Anterior cingulate cortex (tissue), 58 donors: ENCODE data around the gene CKM.
"Not testable (repeated sequence)": the region's sequence is repeated elsewhere in the genome, so short reads cannot be mapped to it uniquely, and the experiment has no call there.

Experiments used
- DNase-seq, 58 donors: peaks; one replicate each; lab custom pipeline; 2025; lab: John Stamatoyannopoulos, UW

The CKM gene

DNA sequence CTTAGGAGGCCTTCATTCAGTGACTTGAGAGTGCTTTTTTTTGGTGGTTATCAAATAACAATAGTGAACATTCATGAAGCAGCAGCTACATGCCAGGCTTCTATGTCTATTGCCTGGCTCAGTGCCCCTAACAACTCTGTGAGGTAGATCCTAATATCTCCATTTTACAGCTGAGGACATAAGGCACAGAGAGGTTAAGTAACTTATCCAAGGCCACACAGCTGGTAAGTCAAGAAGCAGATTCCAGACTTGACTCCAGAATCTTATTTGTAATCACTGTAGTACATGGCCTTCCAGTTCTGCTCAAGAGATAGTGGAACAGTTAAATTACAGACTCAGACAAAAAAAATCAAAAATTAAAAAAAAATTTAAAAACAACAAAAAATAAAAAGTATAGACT is 26.8 kb downstream of the CKM start:
- no peak for DNase-seq

DNA sequence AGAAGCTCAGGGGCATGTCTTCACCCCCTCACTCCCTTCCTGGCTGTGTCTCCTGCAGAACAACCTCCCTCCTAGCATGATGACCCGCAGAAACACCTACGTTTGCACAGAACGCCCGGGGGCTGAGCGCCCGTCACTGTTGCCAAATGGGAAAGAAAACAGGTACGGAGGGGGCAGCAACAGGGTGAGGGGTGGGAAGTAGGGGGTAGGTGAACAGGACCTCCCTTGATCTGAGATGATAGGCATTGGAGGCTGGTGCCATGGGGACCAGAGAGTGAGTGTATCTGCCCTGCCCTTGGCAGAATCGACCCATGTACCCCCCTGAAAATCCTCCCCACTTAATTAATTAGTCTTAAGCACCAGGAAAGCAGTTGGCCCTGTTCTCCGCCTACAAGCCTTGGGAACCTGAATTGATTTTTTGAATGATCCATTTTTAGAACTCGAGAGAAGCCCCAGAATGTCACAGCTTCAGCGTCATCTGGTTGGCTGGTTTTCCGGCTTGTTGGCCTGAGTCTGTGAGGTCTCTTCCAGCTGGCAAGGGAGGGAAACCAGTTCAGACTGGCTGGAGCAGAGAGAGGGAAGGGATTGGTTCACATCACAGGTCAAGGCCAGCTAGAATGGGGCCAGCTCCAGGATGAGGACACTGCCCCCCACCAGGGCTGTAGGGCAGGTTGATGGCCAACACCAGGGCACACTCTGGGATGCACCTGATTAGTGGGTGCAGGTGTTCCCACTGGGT is 28.2 kb downstream of the CKM start:
- DNase-seq: peak in 46 of 58 donors; percentile 7 to 73 (median 38)

DNA sequence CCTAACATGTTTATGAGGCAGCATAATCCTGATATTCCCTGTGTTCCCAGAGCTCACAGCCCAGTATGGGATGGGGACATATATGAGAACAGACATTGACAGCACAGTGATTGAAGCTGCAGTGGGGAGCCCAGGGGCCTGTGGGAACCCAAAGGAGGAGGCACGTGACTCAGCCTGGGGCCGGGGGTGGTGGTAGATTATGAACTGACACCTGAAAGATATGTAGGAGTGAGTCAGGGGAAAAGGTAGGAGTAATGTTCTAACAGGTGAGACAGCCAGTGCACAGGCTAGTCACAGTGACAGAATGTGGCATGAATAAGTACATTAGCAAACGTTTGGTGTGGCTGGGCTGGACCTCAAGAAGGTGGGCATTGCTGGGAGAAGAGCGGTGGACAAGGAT is 29.0 kb downstream of the CKM start:
- peak in 1 of 58 donors; percentile 62 for DNase-seq

DNA sequence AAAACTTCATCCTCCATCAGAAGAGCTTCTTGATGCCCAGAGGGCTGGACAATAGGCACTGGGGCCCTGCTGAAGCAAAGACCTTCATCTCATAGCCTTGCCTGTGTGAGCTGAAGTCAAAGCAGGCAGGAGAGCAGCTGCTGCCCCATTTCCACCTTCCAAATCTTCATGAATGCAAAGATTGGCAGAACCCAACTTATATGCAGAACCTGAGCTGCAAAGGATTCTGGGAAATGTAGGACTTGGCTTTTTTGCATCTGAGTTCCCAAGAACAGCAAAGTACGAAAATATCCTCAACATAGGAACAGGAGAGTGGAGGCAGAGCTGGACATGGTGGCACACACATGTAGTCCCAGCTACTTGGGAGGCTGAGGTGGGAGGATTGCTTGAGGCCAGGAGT is 30.8 kb downstream of the CKM start:
- no peak for DNase-seq

DNA sequence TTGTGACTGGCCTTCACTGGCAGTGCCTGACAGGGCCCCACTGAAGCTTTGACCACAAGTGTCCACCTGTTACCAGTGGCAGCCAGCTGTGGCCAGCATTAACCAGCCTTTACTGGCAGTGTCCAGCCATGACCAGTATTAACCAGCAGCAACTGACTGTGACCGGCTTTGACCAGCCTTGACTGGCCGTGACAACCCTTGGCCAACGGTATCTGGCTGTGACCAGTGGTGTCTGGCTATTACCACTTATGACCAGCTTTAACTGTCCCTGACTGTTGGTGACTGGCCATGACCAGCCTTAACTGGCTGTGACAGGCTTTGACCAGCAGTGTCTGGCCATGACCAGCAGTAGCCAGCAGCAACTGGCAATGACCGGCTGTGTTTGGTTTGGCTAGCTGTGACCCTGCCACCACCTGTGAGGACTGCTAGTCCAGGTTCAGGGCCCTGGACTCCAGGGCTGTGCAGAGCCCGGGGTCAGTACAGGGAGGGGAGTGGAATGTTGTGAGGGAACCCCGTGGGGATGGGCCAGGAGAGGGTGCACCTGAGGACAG is 32.2 kb downstream of the CKM start:
- DNase-seq: no peak

DNA sequence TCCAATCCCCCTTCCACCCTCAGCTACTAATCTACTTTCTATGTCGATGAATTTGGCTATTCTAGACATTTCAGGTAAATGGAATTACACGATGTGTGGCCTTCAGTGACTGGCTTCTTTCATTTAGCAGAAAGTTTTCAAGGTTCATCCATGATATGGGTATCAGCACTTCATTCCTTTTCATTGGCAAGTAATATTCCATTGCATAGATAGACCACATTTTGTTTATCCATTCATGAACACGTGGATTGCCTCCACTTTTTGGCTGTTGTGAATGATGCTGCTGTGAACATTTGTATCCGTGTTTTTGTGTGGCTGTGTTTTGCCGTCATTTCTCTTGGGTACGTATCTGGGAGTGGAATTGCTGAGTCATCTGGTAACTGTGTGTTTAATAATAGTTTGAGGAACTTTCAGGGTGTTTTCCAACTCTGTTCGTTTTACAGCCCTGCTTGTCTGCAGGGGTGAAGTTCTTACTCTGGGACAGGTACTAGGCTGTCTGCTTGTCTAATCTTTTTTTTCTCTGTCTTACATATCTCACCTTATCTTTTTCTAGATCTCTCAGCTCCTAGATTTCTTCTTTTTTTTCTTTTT is 39.1 kb downstream of the CKM start:
- DNase-seq: no peak

DNA sequence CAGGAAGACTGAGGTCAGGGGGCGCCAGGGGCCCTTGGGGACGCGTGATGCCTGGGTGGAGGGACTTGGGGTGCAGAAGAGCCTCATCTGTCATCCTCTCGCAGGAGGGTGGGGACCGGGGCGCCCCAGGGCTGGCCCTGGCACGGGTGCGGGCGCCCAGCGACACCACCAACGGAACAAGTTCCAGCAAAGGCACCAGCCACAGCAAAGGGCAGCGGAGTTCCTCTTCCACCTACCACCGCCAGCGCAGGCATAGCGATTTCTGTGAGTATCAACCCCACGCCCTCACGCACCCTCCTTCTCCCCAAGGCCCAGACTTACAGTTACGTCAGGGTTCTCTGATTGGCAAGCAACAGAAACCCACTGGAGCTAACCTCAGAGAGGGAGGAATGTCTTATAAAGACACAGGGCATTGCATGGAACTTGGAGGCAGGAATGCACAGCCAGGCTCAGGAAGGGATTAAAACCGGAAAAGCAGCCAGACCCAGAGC is 42.2 kb downstream of the CKM start:
- DNase-seq: no peak

DNA sequence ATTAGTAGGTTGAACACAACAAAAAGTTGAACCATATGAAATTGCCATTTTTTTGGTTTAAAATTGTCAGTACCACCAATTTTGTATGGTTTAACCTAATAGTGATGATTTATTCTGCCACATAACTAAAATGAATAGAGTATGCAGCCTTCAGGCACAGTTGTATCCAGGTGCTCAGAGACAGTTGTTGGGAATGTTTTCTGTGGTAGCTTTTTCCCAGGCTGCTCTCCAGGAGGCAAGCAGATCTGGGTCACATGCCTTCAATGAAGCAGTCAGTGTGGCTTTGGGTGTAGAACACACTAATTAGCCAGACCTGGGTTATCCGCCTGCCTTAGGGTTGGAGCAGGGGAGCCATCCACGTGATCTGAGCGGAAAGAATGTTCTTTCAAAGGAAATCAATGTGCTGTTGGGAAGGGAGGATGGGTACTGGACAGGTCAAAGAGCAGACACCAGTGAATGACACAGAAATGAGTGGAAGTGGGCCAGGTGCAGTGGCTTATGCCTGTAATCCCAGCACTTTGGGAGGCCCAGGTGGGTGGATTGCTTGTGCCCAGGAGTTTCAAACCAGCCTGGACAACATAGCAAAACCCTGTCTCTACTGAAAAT is 43.0 kb downstream of the CKM start:
- DNase-seq: no peak

DNA sequence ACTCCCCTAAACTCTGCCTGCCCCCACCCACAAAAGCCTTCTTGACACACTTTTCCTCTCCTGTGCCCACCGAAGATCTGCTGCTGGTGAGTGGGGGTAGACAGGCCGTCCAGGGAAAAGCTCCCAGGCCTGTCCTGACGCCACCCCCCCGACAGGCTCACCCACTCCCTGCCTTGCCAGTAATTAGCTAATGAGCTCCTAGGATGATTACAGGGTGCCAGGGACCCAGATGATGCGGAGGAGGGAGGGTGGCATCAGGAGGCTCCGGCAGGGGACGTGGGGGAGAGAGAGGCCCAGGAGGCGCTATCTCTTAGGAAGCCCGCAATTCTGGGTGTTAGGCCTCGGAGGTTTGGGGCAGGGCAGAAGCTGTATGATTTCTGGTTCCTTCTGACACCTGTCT is 44.6 kb downstream of the CKM start:
- DNase-seq: no peak

DNA sequence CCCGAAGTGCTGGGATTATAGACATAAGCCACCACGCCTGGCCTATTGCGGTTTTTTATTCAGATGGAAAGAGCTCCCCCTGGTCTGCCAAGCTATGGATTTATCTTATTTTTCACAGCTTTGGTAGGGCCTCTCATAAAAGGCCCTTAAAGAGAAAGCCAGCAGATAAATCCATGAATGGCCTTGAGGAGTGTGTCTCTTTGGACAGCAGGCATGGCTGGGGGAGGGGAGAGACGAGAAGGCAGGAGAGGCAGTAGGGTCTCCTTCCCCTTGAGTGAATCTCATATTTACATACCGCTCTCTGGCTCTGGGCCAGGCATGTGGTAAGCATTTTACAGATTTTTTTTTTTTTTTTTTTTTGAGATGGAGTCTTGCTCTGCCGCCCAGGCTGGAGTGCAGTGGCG is 46.4 kb downstream of the CKM start:
- no peak for DNase-seq

DNA sequence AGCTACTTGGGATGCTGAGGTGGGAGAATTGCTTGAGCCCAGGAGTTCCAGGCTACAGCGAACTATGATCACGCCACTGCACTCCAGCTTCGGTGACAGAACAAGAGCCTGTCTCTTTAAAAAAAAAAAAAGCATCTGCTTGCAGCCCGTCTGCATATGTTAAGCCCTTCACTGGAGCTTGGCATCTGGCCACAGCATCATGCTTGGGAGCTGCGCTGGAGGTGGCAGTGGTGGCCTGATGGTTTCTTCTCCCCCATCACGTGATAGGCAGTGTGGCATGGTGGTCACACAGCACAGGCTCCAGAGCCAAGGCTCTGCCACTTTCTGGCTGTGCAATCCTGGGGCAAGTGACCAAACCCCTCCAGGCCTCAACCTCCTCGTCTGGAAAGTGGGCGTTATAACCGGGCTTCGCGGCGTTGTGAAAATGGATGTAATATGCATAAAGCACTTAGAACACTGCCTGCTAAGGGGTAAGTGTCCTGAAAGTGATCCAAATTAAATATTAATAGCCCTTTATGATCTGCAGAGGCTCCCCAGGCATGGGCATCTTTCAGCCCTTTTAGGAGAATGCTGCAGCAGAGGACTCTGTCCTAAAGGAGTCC is 47.2 kb downstream of the CKM start:
- peak in 8 of 58 donors; percentile 3 to 42 (median 16) for DNase-seq

DNA sequence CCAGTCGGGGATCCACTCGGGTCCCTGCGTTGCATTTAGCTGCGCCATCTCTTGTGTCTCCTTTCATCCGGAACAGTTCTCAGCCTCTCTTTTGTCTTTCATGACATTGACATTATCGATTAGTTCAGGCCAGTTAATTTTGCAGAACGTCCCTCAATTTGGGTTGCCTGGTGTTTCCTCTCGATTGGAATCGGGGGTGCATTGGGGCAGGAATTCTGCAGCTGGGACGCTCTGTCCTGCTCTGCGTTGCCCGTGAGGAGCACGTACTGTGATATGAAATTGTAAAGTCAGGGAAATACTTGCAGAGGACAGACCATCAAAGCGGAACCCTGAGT is 49.2 kb downstream of the CKM start:
- no peak for DNase-seq

DNA sequence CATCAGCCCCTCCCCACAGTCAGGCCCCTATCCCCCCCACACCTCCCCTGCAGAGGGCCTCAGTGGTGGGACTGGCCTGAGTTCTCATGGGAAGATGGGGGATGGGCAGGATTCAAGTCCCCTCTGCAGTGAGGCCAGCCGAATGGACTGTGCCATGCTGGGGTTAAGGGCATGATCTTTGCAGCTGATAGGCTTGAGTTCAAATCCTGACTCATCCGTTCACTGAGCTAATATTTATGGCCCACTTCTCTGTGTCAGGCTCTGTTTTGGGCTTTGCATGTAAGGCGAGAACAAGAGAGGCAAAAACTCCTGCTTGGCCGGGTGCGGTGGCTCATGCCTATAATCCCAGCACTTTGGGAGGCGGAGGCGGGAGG is 51.0 kb downstream of the CKM start:
- no peak for DNase-seq

DNA sequence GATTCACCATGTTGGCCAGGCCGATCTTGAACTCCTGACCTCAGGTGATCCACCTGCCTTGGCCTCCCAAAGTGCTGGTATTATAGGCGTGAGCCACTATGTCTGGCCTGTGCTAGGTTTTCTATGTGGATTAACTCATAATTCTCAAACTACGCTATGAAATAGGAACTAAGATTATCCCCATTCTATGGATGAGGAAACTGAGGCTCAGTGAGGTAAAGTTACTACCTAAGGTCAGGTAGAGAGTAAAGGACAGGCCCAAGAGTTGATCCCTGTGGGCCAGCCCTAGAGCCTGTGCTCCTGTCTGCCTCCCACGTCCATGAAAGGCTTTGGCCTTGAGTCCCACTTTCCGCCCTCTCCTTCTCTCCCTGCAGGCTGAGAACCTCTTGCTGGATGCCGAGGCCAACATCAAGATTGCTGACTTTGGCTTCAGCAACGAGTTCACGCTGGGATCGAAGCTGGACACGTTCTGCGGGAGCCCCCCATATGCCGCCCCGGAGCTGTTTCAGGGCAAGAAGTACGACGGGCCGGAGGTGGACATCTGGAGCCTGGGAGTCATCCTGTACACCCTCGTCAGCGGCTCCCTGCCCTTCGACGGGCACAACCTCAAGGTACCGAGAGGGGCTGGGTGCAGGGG is 51.5 kb downstream of the CKM start:
- no peak for DNase-seq

DNA sequence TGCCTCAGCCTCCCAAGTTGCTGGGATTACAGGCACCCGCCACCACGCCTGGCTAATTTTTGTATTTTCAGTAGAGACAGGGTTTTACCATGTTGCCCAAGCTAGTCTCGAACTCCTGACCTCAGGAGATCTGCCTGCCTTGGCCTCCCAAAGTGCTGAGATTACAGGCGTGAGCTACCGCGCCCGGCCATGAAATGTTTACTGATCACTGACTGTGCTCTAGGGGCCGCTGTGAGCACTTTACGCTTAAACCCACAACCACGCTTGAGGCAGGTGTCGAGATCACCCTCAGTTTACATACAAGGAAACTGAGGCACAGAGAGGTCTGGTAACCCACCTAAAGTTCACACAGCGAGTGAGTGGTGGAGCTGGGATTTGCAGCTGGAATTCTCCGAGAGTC is 52.7 kb downstream of the CKM start:
- DNase-seq: not testable (repeated sequence)

DNA sequence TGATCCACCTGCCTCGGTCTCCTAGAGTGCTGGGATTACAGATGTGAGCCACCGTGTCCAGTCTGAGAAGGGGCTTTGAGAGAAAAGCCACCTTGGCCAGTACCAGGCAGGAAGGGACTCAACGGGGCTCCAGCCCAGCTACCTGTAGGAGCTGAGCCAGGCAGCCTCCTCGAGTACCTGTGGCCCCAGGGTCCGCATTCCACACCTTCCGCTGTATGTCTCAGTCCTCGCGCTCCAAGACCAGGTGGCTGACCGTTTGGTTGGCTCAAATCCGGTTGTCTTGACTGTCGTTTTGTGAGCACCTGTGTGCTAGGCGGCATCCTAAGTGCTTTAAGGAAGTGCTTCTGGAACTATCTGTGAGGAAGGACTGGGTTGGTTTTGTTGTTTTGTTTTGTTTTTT is 55.4 kb downstream of the CKM start:
- DNase-seq: no peak

DNA sequence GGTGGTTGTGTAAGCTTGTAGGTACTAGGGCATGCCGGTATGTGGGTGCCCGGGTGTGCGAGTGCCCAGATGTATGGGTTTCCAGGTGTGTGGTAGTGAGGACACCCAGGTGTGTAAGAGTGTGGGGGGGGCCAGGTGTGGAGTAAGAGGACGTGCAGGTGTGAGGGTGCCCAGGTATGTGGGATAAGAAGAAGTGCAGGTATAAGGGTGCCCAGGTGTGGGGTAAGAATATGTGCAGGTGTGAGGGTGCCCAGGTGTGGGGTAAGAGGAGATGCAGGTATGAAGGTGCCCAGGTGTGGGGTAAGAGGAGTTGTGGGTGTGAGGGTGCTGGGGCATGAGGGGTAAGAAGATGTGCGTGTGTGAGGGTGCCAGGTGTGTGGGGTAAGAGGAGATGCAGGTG is 57.3 kb downstream of the CKM start:
- no peak for DNase-seq

DNA sequence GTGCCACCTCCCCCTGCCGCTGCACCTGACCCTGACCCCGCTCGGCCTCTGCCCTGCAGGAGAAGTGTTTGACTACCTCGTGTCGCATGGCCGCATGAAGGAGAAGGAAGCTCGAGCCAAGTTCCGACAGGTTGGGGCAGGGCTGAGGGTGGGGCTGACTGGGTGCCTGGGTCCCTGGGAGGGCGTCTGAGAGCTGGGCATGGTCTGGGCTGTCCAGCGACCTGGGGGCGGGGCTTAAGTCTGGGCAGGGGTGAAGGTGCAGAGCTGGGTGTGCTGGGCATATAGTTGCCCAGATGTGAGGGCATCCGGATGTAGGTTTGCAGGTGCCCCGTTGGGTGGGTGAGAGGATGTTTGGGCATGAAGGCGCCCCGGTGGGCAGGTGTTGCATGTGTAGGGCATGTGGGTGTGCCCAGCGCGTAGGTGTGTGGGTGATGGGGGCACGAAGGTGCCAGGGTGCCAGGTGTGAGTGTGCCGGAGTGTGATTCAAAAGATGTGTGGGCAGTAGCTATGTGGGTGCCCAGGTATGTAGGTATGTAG is 57.8 kb downstream of the CKM start:
- no peak for DNase-seq

DNA sequence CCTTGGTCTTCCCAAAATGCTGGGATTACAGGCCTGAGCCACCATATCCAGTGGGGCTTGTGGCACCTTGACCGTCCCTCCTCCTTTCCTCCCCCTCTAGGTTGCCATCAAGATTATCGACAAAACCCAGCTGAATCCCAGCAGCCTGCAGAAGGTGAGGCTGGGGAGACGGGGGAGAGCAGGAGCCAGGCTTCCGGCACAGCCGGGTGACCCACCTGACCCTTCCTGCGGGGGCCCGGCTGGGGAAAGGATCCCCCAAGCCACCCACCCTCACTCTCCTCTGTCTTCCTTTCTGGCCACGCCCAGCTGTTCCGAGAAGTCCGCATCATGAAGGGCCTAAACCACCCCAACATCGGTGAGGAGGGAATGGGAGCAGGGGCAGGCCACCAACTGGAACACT is 59.7 kb downstream of the CKM start:
- no peak for DNase-seq

DNA sequence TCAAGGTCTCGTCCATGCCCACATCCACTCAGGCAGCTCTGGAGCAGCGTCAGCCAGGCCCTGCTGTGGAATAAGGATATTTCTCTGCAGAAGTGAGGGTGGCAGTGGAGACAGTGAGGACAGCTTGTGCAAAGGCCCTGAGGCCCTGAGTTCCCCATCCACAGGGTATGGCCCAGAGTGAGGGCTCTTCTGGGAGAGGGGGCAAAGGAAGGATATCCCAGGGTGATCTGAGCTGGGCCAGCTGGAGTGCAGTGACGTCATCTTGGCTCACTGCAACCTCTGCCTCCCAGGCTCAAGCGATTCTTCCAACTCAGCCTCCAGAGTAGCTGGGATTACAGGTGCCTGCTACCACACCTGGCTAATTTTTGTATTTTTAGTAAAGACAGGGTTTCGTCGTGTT is 60.1 kb downstream of the CKM start:
- no peak for DNase-seq

DNA sequence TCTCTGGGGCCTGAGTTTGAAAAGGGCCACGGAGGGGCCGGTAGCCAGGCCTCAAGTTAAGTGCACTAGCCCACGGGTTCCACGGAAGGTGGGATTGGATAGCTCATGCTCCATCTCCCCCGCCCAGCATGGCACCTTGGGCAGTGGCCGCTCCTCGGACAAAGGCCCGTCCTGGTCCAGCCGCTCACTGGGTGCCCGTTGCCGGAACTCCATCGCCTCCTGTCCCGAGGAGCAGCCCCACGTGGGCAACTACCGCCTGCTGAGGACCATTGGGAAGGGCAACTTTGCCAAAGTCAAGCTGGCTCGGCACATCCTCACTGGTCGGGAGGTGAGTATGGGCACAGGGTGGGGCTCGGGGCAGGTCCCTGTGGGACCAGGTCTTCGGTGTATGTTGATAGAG is 63.8 kb downstream of the CKM start:
- DNase-seq: no peak
